Measurements from ENCODE around the gene UBASH3A.

UBASH3A gene

DNA sequence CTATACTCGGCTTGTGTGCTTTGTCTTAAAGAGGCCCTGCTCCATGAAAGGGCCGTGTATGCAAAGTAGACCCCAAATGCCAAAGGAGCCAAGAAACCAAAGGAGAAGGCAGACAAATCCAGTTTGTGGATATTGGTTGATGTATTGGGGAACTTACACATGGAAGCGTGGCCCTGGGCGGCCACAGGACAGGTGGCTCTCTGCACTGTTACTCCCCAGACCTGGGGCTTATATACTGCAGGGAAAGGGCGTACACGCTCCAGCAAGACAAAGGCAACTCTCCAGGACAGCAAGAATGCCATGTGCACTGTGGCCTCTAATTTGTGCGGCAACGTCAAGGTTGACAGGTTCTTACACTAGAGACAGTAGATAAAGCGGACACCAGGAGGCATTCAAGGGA is 67.5 kb downstream of the UBASH3A start:
- DNase-seq = no peak

DNA sequence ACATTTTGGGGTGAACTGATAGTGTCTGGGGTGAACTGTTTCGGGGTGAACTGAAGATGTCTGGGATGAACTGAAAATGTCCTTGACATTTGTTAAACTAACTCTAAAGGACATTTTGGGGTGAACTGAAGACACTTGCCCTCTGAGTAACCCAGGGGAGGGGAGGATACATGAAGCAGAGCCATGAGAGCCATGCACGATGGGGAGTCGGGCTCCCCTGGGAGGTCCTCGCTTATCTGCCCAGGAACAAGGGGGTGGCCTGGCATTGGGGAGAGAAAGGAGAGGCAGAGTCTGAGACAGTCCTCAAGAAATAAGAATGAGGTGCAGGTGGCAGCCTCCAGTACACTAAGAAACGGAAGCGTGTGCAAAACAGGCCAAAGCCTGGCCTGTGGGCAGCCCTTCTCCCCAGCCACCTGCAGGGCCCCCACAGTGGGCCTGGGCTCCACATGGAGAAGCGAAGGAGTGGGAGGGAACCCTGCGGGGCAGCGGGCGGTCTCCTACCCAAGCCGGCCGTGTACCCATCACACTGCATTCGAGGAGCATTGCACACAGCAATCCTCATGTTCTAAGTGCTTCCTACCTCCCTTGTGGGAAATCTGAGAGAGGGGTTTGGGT is 68.1 kb downstream of the UBASH3A start:
- DNase-seq = no peak

DNA sequence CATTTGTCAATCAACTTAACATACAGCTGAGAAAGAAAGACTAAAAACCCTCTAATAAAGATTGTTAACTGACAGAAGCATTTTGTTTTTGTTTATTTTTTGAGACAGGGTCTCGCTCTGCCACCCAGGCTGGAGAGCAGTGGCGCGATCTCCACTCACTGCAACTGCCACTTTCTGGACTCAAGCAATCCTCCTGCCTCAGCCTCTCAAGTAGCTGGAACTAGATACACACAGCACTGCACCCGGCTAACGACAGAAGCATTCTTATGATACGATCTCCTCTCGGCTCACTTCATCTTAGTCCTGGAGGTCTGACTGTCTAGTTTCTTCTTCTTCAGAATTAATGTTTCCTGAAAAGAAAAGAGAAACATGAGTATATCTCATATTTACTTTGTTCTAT is 68.8 kb downstream of the UBASH3A start:
- DNase-seq = no peak

DNA sequence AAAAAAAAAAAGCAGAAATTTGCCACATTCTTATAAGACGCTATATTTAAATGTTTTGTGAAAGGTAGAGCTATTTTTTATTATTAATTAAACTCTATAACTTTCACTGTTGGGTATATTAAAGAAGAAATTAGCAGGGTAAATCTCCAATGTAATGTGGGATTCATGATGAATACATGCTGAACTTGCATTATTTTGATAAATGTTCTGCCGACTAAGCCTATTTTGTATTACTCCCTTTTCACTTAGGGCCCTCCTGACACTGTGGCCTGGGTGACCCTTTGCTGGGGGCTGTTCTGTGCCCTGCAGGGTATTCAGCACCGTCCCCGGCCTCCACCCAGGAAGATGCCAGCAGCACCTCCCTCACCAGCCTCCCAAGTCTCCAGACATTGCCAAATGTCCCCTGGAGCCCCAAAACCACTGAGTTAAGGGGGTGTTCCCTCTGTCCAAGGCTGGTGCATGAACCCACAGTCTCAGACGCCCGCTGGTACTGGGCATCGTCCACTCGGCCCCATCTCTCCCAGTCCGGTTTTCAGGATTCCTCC is 69.9 kb downstream of the UBASH3A start:
- no peak for DNase-seq

DNA sequence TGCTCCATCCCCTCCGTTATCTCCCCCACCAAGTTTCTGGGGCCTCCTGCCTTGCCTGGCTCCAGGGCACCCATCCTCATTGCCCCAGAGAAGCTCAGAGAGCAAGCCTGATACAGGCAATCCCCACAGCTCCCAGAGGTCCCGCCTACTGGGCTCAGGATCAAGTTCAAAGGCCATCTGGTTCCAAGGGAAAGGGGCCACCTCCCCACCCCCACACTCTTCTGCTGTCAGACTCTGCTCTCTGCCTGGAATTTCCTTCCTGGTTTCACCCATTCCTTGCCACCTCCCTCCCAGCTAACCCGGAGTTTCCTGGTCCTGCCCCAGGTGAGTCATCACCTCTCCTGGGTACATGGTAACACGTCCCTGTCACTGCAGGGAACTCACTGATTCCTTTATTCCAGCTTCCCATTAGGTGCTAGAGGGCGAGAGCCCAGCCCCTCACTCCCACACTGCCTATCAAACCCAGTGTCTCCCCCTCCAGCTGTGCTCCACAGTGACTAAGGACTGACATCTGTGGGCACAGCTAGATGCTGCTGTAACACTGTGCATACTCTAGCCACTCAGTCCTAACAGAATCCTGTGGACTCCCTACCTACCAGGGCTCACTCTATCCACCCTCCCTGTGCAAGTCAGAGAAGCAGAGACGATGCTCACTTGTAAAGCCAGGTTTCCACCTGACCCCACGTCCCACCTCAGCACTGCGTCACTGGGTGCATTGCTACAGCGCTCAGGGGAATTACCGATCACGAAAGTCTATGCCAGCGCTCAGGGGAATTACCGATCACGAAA is 70.5 kb downstream of the UBASH3A start:
- DNase-seq = no peak

DNA sequence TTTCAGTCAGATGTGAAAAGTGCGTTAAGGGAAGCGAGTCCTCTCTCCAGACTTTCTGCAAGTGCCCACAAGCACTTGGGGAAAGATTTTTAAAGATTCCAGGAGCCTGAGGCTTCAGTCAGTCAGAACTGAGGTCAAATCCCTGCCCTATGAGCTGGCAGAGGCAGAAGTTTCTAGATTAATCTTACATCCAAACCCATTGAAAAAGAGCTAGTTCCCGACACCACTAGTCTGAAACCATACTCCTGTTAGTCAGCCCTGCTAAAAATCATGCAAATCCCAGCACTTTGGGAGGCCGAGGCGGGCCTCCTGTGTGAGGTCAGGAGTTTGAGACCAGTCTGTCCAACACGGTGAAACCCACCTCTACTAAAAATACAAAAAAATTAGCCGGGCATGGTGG is 71.3 kb downstream of the UBASH3A start:
- DNase-seq = no peak

DNA sequence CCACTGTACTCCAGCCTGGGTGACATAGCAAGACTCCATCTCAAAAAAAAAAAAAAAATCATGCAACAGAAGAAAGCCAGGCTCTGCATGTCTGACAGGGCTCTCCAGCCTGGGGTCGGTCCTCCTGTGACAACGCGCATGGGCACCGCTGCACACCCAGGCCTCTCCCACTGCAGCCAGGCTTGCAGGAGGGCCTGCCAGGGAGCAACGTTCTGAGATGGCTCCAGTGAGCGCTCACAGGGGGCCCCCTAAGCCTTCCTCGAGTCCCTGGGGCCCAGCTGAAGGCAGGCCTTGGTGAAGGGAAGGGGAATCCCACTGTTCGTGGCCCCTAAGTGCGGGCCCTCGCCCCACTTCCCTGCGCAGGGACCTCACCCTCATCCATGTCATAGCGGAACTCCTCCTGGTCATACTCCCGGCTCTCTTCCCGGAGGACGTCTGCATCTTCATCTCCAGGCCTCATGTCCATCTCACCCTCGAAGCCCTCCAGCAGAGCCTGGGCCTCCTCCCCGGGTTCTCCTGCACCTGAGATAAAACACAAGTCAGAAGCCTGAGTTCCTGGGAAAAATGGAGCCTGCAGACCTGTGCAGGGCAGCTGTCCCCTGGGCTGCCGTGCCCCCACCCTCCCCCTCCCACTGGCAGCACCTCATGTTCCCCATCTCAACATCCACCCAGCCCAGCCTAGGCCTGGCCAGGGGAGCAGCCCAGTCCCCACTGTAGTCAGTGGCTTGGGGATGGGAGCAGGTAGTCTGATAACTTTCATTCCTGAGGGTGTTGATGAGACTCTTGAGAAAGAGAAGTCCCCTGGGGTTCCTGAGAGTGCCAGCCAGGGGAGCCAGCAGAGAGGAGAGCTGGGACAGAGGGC is 72.1 kb downstream of the UBASH3A start:
- no peak for DNase-seq

DNA sequence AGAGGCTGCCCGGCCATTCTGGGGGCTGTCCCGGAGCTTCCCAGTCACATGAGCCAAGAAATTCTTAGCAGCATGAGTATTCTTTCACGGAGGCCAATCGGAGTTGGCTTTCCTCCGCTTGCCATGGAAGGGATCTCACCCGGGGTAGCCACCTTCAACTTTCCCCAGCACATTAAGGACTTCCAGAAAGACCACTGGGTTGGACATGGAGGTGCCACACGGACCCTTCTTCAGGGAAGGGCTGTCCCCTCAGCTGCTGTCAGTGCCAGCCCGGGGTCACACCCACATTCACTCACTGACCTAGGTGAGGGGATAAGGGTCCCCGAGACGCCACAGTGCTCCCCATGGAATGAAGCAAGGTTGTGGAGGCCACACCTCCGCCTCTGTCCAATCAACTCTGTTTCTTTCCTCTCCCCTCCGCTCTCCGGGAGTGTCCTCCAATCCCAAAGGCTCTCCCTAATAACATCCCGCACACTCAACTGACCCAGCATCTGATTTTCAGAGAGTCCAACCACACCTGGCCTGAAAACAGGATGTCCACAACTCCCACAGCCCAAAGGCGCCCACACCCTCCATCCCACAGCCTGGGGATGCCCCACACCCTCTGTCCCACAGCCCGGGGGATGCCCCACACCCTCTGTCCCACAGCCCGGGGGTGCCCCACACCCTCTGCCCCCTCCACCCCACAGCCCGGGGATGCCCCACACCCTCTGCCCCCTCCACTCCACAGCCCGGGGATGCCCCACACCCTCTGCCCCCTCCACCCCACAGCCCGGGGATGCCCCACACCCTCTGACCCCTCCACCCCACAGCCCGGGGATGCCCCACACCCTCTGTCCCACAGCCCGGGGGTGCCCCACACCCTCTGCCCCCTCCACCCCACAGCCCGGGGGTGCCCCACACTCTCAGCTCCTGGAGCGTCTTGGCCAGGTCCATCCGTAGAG is 73.0 kb downstream of the UBASH3A start:
- no peak for DNase-seq

DNA sequence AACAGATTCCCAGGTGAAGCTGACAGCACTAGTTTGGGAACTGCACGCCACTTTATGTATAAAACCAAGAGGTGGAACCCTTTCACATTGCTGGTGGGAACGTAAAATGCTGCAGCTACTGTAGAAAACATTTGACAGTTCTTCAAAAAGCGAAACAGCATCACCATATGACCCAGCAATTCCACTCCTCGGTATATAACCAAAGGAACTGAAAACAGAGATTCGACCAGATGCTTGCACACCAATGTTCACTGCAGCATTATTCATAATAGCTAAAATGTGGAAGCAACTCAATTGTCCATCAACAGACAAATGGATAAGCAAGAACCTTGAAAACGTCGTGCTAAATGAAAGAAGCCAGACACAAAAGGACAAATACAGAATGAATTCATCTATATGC is 74.8 kb downstream of the UBASH3A start:
- DNase-seq = no peak

DNA sequence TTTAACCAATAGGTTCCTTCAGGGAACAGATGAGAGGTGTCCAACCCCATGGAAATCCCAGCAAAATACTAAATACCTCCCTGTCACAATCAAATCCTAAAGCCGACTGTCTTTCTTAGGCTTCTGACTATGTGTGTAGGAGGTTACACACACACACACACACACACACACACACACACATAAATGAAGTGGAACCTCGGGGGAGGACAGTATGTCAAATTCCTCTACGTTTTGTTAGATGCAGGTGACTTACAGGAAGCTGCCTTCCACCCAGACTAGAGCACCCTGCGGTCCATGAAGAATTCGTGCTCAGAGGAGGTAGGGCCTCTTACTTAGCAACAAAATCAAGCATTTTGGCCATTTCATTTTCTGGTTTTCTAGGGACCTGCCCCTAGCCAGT is 75.9 kb downstream of the UBASH3A start:
- no peak for DNase-seq

DNA sequence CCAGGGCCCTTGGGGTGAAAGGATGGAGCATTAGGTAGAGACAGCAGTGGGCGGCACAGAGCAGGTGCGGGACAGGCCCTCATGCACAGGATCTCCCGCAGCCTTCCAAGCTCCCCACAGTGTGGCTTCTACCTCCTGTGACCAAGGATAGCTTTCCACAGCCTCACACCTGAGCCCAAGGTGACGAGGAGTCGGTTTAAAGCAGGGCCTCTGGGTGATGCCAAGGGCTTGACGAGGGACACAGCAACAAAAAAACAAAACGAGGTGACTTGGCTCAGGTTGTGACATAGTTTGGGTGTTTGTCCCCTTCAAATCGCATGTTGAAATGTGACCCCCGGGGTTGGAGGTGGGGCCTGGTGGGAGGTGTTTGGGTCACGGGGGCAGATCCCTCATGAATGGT is 77.0 kb downstream of the UBASH3A start:
- no peak for DNase-seq

DNA sequence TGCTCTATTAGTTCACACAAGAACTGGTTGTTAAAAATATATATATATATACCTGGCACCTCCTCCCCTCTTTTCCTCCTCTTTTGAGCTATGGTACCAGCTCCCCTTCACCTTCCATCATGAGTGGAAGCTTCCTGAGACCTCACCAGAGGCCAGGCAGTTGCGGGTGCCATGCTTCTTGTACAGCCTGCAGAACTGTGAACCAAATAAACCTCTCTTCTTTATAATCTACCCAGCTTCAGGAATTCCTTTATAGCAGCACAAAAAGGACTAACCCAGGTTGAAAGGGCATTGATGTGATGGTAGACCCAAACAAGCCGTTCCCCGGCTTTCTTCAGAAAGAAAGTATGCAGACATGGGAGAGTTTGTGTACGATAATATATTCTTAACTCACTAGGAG is 77.5 kb downstream of the UBASH3A start:
- DNase-seq = no peak

DNA sequence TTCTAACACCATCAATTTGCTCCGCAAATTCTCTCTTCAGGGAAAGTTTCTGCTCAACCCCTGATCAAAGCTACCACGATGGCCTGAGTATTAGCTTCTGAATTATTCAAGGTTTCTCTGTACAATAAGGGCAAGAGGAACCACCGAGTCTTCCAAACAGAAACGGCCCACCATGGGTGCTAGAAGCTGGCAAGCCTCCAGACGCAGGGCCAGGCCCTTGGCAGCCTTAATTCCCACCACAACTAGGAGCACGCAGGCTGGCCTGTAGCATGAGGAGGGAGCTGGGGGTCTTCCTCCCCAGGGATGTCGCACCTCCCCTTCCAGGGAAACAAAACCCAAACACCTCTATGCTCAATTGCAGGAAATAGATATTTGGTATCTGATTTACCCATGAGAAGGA is 81.3 kb downstream of the UBASH3A start:
- no peak for DNase-seq

DNA sequence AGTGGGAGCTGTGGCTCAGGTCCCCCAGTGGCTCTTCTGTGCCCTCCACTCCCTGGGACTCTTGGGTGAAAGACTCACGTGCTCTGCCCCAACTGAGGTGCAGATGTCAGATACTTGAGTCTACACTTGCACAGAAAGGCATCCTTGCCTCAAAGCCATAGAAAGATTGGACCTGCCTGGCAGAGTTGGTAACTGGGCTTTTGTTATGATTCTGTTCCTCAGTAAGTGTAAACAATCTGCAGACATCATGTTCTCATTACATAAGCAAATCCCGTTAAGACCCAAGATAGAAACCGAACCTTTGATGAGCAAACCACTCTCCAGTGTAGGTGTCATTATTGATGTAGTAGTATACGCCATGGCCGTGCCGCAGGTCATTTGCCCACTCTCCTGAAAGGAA is 82.4 kb downstream of the UBASH3A start:
- DNase-seq = no peak

DNA sequence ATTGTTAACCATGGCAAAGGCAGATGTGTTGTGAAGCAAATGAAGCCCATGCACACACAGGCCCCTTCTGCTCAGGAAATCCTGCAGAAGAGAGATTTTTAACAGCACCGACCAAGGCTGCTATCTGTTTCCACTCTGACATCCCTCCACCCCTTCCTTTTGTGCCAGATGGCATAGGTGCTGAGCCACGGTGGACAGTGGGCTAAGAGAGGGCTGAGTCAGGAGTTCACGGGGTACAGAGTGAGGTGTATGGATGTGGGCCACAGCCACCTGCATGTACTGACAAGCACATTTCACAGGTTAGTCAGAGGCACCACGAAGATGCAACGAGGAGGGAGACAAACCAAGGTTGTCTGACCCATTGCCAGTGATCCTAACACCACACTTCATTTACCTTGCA is 82.8 kb downstream of the UBASH3A start:
- DNase-seq = no peak

DNA sequence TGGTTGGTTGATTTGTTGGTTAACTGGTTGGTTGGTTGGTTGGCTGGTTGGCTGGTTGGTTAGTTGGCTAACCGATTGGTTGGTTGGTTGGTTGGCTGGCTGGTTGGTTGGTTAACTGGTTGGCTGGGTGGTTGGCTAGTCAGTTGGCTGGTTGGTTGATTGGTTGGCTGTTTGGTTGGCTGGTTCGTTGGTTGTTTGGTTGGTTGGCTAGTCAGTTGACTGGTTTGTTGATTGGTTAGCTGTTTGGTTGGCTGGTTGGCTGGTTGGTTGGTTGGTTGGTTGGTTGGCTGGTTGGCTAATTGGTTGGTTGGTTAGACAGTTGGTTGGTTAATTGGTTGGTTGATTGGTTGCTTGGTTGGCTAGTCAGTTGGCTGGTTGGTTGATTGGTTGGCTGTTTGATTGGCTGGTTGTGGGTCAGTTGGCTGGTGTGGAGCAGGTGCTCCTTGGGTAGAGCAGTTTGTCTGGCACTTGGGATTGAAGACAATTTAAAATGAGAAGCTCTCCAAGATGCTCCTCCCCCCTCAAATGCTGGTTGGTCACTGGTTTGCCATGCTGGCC is 85.4 kb downstream of the UBASH3A start:
- no peak for DNase-seq

DNA sequence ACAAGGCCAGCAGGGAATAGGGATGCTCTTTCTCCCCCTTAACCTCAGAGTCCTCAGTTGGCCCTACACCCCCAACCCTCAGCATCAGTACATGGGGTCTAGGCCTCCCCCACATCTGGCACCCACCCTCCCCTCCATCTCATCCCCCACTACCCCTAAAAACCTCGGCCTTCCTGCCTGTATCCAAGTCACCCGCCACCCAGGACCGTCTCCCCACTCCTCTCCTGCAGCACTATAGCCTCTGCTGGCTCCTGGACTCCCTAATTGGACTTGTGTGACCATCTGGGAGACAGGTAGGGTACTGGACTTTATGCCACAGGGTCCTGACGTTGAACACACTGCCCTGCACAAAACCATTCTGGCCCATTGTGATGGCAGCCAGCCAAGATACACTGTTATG is 86.3 kb downstream of the UBASH3A start:
- DNase-seq = no peak

DNA sequence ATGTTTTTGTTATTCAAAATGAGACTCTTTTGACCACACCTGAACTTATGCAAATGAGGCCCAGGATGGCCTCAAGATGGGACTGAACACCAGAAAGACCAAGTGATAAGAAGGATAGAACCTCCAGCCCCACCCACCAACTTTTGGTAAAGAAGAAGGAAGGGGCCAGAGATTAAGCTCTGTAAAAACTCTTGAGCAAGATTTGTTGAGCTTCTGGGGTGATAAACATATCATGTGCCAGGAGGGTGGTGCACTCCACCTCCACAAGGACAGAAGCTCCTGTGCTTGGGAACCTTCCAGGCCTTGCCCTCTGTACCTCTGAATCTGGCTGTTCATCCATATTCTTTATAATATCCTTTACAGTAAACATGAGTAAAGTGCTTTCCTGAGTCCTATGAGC is 87.0 kb downstream of the UBASH3A start:
- no peak for DNase-seq

DNA sequence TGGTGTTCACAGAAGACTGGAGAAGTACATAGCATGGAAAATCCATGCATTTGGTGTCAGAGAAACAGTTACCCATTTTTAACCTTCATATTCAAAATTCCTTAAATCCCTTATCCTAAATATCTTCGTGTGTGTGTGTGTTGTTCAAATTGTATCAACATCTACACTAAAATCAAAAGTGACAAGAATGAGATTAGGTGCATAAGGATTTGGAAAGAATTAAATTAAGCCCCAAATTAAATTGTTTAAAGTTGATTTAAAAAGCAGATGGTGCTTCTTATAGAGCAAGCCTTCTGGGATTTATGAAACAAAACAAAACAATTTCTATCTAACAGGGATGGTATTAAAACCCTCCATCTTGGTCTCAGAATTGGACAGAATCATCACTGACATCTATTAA is 87.6 kb downstream of the UBASH3A start:
- no peak for DNase-seq

DNA sequence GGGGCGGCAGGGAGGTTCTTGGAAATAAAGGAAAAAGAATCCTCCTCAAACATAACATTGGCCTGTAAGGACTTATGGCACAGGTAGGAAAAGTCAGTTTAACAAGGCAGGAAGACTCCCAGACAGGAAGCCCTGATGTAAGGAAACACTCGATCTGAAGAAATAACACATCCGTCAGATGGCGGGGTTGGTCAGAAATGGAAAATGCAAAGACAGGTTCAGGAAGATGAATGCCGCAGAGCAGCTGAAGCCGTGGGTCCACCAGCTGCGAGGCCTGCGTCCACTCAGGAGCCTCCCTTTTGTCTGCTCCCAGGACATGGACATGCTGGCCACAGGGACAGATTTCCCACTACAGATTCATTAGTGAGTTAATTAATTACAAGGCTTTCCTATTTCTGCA is 88.5 kb downstream of the UBASH3A start:
- no peak for DNase-seq

DNA sequence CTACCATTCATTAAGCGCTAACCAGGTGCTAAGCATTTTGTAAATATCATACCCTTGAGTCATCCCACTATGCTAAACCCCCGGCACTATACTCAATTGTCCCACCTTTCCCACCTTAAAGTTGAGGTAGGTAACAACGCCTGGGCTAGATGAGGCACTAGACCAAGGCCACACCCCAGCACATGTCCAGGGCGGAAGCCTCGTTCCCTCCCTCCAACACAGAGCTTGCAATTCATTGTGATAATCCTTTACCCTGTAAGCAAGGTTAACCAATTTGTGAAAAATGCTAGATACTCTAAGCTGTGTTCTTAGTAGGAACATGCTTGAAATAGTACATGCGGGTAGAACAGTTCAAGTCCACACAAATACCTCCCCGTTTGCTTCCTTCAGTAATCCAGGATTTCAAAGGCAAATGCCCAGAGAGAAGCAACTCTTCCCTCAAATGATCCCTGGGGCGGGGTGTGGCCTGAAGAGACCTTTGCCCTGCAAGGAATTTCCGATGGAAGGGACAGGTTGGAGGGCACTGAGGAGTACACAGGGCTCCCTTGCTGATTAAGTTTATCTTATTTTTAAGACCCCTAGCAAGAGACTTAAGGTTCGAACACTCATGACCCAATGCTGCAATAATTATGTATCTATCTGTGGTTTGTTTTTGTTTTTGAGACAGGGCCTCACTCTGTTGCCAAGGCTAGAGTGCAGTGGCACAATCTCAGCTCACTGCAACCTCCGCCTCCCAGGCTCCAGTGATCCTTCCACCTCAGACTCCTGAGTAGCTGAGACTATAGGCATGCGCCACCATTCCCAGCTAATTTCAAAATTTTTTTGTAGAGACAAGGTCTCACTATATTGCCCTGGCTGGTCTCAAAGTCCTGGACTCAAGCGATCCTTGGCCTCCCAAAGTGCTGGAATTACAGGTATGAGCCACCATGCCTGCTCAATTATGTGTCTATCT is 89.7 kb downstream of the UBASH3A start:
- DNase-seq = no peak

Measured in CD4-positive, alpha-beta T cell treated with Interleukin-21 for 1 hour (primary cell).